DND-41 (cell line): Measurements from ENCODE around the gene B4GALNT3.

Experiments
- EZH2 ChIP-seq: IDR thresholded peaks from 3 replicates; pipeline ENCODE4 v1.6.1; 2012; ENCODE audit warnings: borderline replicate concordance, low read depth, mild to moderate bottlenecking, moderate library complexity, low read length, inconsistent platforms; ENCODE audit not compliant: severe bottlenecking
- TF ChIP-seq, protein P1 (sequence below): IDR thresholded peaks from 2 replicates; pipeline ENCODE4 v1.5.1; 2012; ENCODE audit warnings: borderline replicate concordance, low read length, moderate library complexity, mild to moderate bottlenecking; ENCODE audit not compliant: poor library complexity, severe bottlenecking; ENCODE audit errors: extremely low read depth

DNA sequence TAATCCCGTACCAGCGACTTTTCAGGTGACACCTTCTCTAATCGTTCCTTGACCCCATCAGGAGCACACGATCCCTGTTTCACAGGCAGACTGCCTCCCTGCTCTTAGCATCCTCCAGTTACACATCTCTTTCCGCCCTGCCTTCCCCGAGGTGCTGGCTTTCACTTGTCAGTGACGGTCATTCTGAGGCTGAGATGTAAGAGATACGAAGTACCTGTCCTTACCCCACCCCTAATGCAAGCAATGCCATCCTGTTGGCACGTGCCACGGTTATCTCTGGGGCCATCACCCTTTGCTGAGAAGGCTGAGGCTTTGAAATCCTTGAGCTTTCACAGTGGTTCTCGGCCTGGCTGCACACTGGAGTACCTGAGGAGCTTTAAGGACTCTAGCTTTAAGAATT is 24.4 kb downstream of the B4GALNT3 start:
- TF ChIP-seq, protein P1, sequence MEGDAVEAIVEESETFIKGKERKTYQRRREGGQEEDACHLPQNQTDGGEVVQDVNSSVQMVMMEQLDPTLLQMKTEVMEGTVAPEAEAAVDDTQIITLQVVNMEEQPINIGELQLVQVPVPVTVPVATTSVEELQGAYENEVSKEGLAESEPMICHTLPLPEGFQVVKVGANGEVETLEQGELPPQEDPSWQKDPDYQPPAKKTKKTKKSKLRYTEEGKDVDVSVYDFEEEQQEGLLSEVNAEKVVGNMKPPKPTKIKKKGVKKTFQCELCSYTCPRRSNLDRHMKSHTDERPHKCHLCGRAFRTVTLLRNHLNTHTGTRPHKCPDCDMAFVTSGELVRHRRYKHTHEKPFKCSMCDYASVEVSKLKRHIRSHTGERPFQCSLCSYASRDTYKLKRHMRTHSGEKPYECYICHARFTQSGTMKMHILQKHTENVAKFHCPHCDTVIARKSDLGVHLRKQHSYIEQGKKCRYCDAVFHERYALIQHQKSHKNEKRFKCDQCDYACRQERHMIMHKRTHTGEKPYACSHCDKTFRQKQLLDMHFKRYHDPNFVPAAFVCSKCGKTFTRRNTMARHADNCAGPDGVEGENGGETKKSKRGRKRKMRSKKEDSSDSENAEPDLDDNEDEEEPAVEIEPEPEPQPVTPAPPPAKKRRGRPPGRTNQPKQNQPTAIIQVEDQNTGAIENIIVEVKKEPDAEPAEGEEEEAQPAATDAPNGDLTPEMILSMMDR, result no peak
- no peak for TF ChIP-seq EZH2
